KG1 (cell line): Measurements from ENCODE around the gene PPDPF.

ENCODE experiments used
- DNase-seq: peaks from one replicate; lab custom pipeline; 2025; lab: John Stamatoyannopoulos, UW

The PPDPF gene

DNA sequence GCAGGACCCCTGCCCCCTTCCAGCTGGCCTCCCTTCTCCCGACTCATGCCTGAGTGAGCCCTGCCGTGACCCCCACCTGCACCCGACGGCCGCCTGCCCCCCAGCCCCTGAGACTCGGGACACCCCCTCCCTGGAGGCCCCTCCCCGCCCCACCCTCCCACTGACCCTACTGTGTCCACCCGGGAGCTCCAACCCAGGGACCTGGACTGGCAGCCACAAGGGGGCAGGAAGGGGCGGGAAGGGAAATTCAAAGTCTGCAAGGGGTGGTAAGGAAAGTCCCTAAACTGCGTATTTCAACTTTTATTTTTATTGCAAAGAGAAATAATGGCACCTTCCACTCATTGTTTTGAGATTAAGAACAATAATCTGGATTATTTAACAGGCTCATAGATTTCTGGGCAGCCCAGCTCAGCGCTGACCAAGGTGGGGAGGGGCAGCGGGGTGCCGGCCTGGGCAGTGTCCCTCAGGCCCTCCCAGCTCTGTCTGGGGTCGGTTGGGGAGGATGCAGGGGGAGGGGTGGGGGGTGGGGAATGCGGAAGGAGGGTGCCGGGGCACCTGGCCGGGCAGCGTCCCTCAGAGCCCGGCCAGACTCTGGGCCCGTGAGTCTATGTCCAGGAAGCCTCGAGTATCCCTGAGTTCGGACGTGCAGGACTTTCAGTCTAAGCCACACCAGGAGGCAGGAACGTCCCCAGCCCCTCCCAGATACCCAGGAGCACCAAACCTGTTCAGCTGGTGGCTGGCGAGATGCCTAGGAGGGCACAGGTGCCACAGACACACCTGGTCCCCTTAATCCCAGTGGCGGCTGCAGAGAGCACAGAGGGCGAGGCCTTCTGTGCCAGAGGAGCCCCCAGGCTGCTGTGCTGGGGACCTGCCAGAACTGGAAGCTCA is 17.9 kb downstream of the PPDPF start:
- no peak for DNase-seq

DNA sequence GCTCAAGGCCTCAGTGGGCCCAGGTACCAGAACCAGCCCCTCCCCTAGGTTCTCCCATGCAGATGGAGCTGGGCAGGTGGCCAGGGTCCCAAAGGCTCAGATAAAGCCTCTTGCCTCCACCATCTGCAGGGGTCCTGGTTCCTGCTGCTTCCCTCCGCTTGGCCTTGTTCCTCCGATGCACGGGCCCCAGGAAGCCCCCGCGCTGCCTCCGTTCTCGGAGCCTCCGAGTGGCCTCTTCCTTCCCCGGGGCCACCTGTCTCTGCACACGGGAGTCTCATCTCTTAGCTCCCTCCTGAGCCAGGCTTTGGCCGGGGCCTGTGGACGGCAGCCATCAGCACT is 18.5 kb downstream of the PPDPF start:
- no peak for DNase-seq

DNA sequence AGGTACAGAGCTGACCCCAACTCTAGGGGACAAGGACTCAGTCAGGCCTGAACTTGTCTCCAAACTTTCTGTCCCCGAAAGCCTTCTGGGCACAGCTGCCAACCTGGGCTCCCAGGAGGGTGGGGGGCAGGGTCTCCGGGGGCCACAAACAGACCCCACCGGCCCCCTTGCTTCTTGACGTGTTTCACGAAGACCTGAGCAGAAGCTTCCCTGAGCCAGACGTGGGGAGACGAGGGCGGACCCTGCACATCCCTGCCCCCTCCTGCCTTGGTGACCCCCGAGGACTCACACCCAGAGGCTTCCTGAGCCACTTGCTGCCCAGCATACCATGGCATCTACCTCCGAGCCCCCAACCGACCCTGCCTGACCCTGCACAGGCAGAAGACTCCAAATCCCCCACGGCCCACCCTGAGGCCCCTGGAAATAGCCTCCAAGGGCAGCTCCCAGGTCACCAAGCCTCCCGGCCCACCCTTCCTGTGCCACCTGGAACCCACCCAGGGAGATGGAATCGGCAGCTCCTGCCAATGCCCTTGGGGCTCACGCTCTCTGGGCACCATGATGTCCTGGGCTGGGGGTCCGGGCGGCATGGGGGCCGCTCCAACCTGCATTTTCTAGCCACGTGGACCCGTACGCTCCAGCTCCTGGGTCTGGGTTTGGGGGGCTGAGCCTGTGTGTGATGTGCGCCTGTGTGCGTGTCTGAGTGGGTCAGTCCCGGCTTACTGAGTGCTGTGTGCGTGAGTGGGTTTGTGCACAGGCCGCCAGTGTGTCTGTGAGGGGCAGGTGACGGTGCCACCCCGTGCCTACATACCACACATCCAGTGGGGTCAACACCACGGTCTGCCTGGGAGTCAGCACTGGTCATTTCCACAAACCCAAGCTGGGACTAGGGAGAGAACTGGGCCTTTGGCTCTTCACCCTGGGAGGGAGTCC is 19.1 kb downstream of the PPDPF start:
- DNase-seq, result no peak

DNA sequence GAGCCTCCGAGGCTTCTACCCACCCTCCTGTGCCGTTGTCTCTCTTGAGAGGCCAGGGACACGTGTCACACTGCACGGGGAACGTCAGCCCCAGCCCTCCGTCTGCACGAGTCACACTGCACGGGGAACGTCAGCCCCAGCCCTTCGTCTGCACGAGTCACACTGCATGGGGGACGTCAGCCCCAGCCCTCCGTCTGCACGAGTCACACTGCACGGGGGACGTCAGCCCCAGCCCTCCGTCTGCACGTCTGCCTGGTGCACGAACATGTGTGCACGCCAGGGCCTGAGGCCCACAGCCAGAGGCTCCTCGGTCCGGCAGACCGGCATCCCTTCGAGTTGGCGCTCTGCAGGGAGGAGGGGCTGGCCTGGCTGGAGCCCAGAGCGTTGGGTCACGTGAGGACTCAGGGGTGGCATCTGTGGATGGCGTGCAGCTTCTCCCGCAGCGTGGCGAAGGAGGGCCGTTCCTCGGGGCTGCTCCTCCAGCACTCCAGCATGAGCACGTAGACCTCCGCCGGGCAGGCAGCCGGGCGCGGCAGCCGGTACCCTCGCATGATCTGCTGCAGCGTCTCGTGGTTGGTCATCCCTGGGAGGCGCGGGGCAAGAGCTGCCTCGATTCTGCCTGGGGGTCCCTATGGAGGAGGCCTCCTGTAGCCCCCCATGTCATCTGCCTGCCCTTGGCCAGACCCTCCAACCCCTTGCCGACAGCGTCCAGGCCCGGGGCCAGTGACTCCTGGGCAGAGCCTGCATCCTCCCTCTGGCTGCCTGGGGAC is 20.0 kb downstream of the PPDPF start:
- no peak for DNase-seq

DNA sequence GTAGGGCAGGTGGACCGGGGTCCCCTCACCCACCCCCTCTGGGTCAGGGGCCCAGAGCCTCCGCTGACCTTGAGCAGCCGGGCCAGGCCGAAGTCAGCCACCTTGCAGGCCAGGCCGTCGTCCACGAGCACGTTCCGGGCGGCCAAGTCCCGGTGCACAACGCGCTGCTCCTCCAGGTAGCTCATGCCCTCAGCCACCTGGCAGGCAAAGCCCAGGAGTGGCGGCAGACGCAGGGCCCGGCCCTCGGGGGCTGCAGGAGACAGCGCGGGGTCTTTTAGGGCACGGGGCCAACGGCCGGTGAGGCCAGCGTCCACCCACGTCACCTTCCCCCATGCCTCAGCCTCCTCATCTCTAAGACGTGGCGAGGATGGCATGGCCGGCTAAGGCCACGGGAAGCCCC is 20.8 kb downstream of the PPDPF start:
- DNase-seq, result no peak

DNA sequence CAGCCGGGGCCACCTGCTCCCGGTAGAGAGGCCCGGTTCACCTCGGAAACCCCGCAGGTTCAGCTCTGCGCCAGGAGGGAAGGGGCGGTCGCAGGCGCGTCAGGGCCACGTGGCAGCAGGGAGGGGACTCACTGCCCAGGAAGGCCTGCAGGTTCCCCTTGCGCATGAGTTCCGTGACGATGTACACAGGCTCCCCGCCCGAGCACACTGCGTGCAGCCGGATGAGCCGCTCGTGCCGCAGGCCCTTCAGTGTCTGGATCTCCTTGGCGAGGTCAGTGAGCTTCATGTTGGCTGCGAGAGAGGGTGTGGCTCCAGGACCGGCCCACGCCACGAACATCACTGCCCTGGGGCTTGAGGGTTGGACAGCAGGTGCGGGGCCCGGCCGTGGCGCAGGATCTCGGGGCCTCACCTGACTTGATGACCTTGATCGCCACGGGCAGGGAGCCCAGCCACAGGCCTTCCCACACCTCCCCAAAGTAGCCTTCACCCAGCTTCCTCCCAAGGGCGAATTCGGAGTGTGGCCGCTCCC is 21.5 kb downstream of the PPDPF start:
- DNase-seq, result no peak

DNA sequence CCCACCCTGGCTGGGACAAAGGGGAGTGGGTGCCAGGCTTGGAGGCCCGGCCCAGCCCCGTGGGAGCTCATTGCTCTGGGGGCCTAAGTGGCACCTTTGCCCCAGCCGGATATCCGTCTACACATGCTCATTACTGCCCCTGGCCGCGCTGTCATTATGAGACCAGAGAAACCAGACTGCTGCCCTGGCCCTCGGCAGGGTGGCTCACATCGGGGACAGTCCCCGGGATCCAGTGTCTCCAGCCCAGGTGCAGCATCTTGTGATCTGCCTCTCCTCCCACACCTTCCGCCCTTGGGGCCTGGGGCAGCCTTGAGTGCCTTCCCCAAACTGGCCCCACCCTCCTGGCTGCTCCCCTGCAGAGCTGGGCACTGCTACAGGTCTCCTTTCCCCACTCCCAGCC is 22.1 kb downstream of the PPDPF start:
- DNase-seq, result no peak

DNA sequence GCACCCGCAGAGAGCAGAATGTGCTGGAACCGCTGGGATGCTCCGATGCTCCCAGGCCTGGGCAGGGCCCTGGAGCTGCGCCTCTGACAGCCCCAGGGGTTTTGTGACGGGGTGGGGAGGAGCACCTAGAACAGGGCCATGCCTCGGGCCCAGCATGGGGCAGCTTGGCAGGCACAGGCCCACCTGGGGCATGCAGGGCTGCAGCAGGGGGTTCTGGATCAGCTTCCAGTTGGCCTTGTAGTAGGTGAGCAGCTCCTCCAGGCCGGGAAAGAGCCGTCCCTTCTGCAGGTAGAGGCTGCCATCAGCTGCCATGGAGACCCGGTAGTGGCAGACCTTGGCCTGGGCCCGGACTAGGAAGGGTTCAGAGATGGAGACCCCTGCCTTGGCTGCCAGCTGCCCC is 22.6 kb downstream of the PPDPF start:
- DNase-seq, result no peak

DNA sequence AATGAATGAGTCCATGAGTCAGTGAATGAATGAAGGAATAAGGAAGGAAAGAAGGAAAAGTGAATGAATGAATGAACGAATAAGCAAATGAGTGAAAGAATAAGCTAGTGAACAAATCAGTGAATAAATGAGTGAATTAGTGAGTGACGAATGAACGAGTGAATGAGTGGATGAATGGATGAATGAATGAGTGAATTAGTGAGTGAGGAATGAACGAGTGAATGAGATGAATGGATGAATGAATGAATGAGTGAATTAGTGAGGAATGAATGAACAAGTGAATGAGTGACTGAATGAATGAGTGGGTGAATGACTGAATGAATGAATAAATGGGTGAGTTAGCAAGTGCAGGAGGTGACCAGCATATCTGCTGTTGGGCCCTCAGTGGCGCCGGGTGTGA is 23.2 kb downstream of the PPDPF start:
- DNase-seq, result no peak

DNA sequence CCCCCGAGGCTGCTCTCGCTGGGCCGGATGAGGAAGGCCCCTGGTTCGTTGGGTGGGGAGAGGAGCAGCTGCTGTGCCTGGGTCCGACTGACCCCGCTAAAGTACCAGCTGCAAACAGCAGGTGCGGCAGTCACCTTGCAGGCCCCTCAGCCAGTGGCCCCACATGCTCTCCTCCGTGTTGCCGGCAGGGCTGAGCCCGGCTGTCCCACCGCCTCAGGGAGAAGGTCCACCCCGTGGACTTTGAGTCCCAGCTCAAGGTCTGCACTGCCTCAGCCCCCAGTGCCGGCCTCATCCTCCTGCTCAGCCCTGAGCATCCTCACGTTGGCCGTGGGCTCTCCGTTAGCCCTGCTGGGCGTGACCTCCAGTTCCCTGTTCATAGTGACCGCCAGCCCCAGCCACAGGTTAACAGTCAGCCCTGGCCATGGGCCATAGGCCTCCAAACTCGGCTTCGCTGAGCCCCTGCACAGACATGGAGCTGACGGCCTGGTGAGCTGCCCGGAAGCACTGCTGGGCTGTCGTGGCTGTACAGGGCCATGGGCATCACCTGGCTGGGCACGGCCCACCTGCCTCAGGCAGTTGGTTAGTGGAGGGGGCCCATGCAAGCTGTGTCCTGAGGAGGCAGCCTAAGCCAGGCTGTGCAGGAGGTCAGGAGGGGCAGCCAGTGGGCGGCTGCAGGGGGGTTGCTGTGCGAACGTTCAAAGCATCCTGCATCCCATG is 23.8 kb downstream of the PPDPF start:
- no peak for DNase-seq

DNA sequence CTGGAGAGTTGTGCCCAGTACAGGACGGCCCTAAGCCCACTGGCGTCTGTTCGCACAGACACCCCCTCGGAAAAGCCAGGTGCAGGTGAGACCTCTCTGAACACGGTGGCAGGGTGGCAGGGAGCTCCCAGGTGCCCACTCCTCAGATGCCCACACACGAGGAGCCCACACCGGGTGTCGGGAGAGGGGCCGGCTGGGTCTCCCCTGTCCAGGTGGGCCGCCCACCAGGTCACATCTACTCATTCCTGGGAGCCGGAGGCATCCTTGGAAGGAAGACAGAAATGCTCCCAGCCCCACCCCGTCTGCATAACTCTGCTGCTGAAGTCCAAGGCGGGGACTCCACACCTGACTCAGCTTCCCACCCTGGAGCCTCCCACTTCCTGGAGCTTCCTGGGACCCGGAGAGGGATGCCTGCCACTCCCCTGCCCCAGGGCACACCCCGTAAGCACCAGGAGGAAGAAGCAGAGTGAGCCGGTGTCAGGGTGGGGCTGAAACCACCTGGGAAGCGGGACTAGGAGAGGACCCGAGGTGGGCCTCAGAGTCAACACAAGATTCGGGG is 24.5 kb downstream of the PPDPF start:
- no peak for DNase-seq

DNA sequence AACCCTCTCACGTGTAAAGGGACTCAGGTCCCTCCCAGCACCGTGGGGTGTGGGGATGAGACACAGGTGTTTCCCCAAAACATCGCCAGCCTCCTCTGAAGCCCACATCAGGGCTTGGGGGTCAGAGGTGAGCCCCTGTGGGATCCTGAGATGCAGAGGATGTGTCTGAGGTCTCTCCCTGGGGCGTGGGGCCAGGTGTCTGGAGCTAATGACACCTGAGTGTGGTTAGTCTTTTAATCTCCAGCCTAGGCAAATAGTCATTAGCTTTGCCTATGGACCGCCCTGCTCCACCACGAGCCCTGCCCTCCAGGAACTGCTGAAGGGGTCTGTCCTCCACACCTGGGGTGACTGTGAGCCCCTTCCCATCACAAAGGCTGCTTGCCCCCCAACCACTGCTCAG is 25.2 kb downstream of the PPDPF start:
- no peak for DNase-seq

DNA sequence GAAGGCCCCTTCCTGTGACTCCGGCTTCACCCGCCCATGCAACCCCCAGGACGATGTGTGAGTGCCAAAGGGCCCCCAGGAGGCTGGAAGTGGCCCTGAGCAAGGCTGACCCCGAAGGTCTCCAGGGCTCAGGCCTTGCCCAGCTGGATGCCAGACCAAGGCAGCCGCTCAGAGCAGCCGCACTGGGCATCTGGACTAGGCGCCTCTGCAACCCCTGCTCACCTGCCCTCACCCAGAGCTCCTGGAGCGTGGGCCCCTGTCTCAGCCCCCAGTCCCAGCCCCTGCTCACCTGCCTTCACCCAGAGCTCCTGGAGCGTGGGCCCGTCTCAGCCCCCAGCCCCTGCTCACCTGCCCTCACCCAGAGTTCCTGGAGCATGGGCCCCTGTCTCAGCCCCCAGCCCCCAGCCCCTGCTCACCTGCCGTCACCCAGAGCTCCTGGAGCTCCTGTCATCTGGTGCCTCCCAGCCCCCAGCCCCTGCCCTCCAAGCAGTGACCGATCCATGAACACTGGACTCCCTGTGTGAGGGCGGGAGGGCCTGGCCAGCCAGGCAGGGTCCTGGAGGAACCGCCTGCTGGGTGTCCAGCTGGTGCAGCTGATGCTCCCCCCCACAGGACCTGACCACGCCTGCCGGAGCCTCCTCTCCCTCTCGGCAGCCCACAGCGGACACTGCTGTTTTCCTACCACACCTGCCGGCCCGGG is 25.8 kb downstream of the PPDPF start:
- DNase-seq, result no peak

DNA sequence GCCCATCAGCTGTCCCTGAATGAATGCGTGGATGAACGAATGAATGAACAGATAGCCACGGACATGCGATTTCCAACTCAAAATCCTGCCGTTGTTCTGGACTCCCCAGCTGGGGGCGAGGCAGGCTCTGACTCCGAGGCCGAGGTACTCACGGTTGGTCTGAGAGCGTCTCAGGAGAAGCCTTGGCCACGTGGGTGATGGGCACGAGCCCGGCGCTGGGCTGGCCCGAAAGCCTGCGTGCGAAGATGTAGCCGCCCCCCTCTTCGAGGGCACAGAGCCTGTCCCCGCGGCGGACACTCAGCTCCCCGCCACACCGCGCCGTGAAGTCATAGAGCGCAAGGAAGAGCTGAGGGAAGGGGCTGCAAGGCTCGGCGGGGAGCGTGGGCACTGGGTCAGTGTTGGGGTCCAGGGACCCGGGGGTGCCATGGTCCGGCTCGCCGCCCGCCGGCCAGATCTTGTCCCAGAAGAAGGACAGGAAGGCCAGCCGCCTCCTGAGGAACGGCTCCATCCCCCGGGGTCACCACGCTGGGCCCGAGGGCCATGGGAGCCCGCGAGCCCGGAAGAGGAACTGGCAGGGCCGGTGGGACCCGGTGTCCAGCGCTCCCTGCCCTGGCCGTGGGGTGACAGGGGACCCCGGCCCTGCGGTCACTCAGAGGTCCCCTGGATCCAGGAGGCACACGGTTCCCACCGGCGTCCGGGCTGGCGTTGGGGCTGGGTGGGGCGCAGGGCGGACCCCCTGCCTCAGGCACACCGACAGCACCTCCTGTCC is 26.6 kb downstream of the PPDPF start:
- no peak for DNase-seq

DNA sequence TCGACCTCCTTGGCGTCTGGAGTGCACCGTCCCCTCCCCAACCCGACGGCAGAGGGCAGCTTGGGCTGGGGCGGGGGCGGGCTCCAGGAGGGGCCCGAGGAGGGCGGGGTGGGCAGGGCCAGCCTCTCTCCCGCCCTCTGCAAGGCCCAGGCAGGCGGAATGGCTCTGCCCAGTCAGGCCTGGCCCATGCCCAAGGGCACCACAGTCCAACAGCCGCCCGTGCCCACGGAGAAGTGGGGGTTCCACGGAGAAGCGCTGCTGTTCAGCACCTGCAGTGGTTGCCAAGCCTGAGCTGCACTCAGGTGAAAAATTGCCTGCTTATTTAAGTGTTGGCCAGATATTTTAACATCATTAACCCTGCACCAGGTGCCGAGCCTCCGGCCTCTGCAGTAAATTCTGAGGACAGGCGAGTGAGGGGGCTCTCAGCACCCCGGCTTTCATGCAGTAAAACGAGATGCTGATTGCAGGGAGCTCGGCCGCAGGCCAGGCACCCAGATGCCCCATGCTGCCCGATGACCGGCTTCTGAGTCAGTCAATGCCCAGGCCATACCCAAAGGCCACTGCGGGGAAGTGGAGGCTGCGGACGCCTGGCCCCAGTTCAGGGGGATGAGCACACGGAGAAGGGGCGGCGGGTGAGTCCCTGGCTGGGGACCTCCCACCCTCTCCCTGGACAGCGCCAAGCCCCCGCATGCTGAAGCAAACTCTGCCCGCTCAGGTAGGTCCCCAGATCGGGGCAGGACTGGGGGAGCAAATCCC is 27.3 kb downstream of the PPDPF start, which contains the start of gene SRMS:
Gene SRMS, minus strand, starts transcription at position 25 of the 756 bp plus-strand sequence. CDS start 286 bp downstream, outside the sequence.
- DNase-seq, result no peak

DNA sequence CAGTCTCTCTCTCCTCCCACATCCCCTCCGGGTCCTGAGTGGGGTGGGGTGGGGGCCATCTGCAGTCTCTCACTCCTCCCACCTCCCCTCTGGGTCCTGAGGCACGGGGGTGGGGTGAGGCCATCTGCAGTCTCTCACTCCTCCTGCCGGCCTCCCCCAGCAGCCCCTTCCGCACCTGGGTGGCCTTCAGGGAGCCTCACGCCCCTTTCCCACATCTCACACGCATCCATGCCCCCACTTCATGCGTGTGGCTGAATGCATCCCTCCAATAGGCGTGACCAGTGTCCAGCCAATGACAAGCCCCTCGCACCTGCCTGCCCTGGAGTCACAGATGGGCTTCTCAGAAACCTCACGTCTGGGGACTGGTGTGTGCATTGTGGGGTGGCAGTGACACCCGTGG is 28.0 kb downstream of the PPDPF start:
- no peak for DNase-seq

DNA sequence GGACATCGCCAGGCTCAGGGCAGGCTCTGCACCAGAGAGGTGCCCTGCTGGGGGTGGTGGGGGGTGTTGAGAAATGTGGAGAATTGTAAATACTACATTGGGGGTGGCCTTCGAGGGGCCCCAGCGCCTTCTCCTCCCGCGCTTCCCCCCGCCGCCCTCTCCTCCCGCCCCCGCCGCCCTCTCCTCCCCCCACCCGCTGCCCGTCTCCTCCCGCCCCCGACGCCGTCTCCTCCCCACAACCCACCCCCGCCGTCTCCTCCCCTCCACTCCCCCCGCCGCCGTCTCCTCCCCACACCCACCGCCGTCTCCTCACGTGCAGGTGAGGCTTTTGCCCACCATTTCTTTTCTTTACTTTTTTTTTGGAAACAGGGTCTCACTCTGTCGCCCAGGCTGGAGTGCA is 28.5 kb downstream of the PPDPF start:
- DNase-seq, result no peak

DNA sequence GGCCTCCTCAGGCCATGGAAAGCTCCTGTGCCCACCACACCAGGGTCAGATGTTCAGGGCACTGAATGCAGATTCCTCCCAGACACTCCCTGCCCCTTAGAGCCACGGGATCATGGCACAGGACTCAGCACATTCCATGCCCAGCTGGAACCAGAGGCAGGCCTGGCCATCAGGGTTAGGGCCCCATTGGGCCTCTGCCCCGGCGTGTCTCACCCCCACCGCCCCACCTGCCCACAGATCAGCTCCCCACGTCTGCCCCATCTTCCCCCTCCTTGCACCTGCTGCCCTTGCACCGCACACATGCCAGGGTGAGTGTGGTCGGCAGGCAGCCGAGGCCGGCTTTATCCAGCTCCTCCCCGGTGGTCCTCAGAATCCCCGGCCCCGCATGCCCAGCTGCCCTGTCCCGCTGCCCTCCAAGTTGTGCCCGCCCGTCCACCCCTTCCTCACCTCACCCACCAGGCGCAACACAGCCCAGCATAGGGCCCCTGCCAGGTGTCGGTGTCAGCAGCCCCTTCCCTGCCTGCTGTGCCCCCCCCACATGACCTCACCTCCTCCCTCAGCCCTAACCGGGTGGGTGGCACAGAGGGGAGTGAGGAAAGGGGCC is 29.2 kb downstream of the PPDPF start:
- DNase-seq, result no peak
